Upper lobe of left lung (tissue), 4 donors: ENCODE results near the gene SEMA6C.

ENCODE experiments used
- POLR2AphosphoS5 ChIP-seq, 2 donors: sonication (generic); formaldehyde crosslinking; IDR thresholded peaks; one replicate each; pipeline ENCODE4 v1.5.1; 2017; ENCODE audit warnings: antibody characterized with exemption in 2 of 2
- TF ChIP-seq, protein P1 (sequence below), 6 experiments: fragments of 450-650 bp in 4 of 6; fragments of 200-600 bp in 2 of 6; sonication (generic) in 2 of 6; IDR thresholded peaks; one replicate each; pipeline ENCODE4 v1.5.1; 2016 to 2019; ENCODE audit warnings: antibody characterized with exemption in 6 of 6

DNA sequence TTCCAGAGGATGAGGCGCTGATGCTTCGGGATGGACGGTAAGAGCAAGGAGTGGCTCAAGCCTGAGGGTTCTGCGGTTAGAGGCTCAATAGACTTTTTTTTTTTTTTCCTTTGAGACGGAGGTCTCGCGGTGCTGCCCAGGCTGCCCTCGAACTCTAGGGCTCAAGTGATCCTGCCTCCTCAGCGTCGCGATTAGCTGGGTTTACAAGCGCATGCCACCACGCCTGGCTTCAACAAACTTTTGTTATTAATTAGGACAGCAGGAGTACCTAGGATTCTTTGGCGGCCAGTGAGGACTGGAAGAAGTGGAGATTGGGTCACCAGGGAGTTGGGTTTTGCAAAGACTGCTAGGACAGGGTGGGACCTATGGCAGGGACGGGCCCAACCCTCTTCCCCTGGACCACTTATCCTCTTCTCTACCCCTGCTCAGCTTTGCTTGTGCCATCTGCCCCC is 20.1 kb upstream of the SEMA6C start:
- TF ChIP-seq, protein P1, sequence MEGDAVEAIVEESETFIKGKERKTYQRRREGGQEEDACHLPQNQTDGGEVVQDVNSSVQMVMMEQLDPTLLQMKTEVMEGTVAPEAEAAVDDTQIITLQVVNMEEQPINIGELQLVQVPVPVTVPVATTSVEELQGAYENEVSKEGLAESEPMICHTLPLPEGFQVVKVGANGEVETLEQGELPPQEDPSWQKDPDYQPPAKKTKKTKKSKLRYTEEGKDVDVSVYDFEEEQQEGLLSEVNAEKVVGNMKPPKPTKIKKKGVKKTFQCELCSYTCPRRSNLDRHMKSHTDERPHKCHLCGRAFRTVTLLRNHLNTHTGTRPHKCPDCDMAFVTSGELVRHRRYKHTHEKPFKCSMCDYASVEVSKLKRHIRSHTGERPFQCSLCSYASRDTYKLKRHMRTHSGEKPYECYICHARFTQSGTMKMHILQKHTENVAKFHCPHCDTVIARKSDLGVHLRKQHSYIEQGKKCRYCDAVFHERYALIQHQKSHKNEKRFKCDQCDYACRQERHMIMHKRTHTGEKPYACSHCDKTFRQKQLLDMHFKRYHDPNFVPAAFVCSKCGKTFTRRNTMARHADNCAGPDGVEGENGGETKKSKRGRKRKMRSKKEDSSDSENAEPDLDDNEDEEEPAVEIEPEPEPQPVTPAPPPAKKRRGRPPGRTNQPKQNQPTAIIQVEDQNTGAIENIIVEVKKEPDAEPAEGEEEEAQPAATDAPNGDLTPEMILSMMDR (IDR thresholded peaks at IDR 0.05): no peak
- TF ChIP-seq POLR2AphosphoS5 (IDR thresholded peaks at IDR 0.05): no peak
